ENCODE data around the gene LEP. TPM values are rescaled to one million over a fixed set of nuclear protein-coding genes. Genes with fewer than 3 reads are reported as not detected.

LEP gene
- total and polyA plus RNA-seq, 9 of the 15 experiments (the other 6 are each of a cell fraction or from before 2014, with no cell fraction given): not detected

GRCh38 chr7:128209229-128210035 is 31.6 kb upstream of the LEP start (continued):
- TF ChIP-seq XRCC3 (IDR thresholded peaks at IDR 0.05) (no peak), PURB (CRISPR knock-in tag; IDR thresholded peaks at IDR 0.05; ENCODE audit: low read depth) (no peak), SMARCA4 (IDR thresholded peaks at IDR 0.05) (no peak), MAFF (IDR thresholded peaks at IDR 0.05; ENCODE audit: low read length) (peak; percentile 55), TBP (optimal IDR thresholded peaks at IDR 0.05; ENCODE audit: low read depth, low read length) (peak; percentile 43), ZNF24 (IDR thresholded peaks at IDR 0.05) (peak; percentile 49; the same call in 1 of the 2 replicates), EZH2 (IDR thresholded peaks at IDR 0.05; ENCODE audit: borderline replicate concordance, low read depth, low read length) (no peak), CBFB (CRISPR knock-in tag; IDR thresholded peaks at IDR 0.05) (peak; percentile 85; the same call in 1 of the 2 replicates), FOXM1 (IDR thresholded peaks at IDR 0.05; ENCODE audit: low read depth) (no peak), FOXM1 (CRISPR knock-in tag; IDR thresholded peaks at IDR 0.05; ENCODE audit: low read depth) (0 out of 2 replicates have a peak, but pooled peaks have one; percentile 79), PHB2 (IDR thresholded peaks at IDR 0.05; ENCODE audit: low read depth) (no peak), CREB5 (CRISPR knock-in tag; IDR thresholded peaks at IDR 0.05) (no peak), SREBF1 (IDR thresholded peaks at IDR 0.05; ENCODE audit: borderline replicate concordance, low read depth, low read length) (no peak), GTF3C2 (IDR thresholded peaks at IDR 0.05; ENCODE audit: borderline replicate concordance, extremely low read depth, insufficient read length) (no peak), ZNF699 (CRISPR knock-in tag; IDR thresholded peaks at IDR 0.05; ENCODE audit: insufficient replicate concordance) (no peak), DEAF1 (CRISPR knock-in tag; IDR thresholded peaks at IDR 0.05) (peak; percentile 99), HDAC1 (IDR thresholded peaks at IDR 0.05) (peak in 1 of 2 experiments; percentile 46; a peak in 2 of 4 replicates), GTF2A2 (tag; IDR thresholded peaks at IDR 0.05) (no peak)
